K562 (cell line): Measurements from ENCODE around the gene VTCN1. TPM values are rescaled to one million over a fixed set of nuclear protein-coding genes. Genes with fewer than 3 reads are reported as not detected.

Experiments
- ARID4B ChIP-seq: sonication (generic); formaldehyde crosslinking; IDR thresholded peaks from 2 replicates; pipeline ENCODE4 v1.8.0; 2022; ENCODE audit warnings: mild to moderate bottlenecking, missing genetic modification reagents
- CEBPG ChIP-seq, 3 experiments: fragments of 200-800 bp in 1 of 3; sonication (Bioruptor generic) in 1 of 3; sonication (generic) in 1 of 3; formaldehyde crosslinking in 1 of 3; IDR thresholded peaks in 2 of 3; conservative IDR thresholded peaks in 1 of 3; 2 replicates each; pipeline versions ENCODE4 v1.6.1 to v1.8.0; 2016 to 2022; ENCODE audit warnings: missing compliant biosample characterization in 2 of 3, missing genetic modification characterization in 2 of 3, mild to moderate bottlenecking in 1 of 3, missing genetic modification reagents in 1 of 3
- E2F1 ChIP-seq: sonication (generic); formaldehyde crosslinking; IDR thresholded peaks from 2 replicates; pipeline ENCODE4 v1.8.1; 2023; ENCODE audit warnings: mild to moderate bottlenecking, missing genetic modification reagents, moderate library complexity
- ETS2 ChIP-seq: IDR thresholded peaks from 2 replicates; pipeline ENCODE4 v1.6.1; 2016; ENCODE audit warnings: borderline replicate concordance, missing genetic modification characterization, mild to moderate bottlenecking, moderate library complexity, missing compliant biosample characterization; ENCODE audit not compliant: poor library complexity, severe bottlenecking
- FOS ChIP-seq: IDR thresholded peaks from 3 replicates; pipeline ENCODE4 v1.6.1; 2011; ENCODE audit not compliant: insufficient read length; ENCODE audit errors: extremely low read depth
- NR2C2 ChIP-seq, 2 experiments: fragments of 200-800 bp in 1 of 2; sonication (Bioruptor generic) in 1 of 2; sonication (generic) in 1 of 2; formaldehyde crosslinking in 1 of 2; IDR thresholded peaks; 2 replicates each; pipeline versions ENCODE4 v1.6.1 to v1.8.0; 2016 to 2022; ENCODE audit warnings: mild to moderate bottlenecking in 1 of 2, missing compliant biosample characterization in 1 of 2, missing genetic modification characterization in 1 of 2, missing genetic modification reagents in 1 of 2
- SMC3 ChIP-seq: conservative IDR thresholded peaks from 2 replicates; pipeline ENCODE4 v1.6.1; 2011; ENCODE audit warnings: low read depth, low read length, improper control_type of control experiment; ENCODE audit not compliant: insufficient read depth
- SRSF1 ChIP-seq: fragments of 200-400 bp; formaldehyde crosslinking; IDR thresholded peaks from 2 replicates; pipeline ENCODE4 v1.6.1; 2017; ENCODE audit warnings: mild to moderate bottlenecking, low read depth, low read length, moderate library complexity
- ZNF143 ChIP-seq: sonication (generic); formaldehyde crosslinking; IDR thresholded peaks from 2 replicates; pipeline ENCODE4 v1.9.0; 2022; ENCODE audit warnings: mild to moderate bottlenecking, missing genetic modification reagents
- ZNF280A ChIP-seq: fragments of 450-650 bp; IDR thresholded peaks from 2 replicates; pipeline ENCODE4 v1.6.1; 2018; ENCODE audit warnings: mild to moderate bottlenecking, low read depth; ENCODE audit not compliant: partially characterized antibody
- polyA plus RNA-seq, 8 experiments: library from polyadenylated mRNA; depleted of rRNA in 4 of 8; stranded (reverse) in 5 of 8; unstranded in 3 of 8; fragments of >200 nt; fragmentation: Nextera tagmentation in 2 of 8; fragmentation: Illumina TruSeq in 1 of 8; extraction: Ambion mirVana in 2 of 8; extraction: Trizol in 1 of 8; gene quantifications; 2 replicates each; pipeline versions ENCODE4 v1.2.1 to v1.2.3, GENCODE V29; 2011 to 2014; ENCODE audit warnings: inconsistent platforms in 1 of 8, missing spikeins in 1 of 8
- total RNA-seq, 7 experiments: library from RNA; depleted of rRNA in 6 of 7; stranded (reverse); fragments of >200 nt in 6 of 7; fragmentation: Illumina TruSeq in 2 of 7; extraction: Trizol in 2 of 7; gene quantifications; 2 replicates each; pipeline versions ENCODE4 v1.2.1 to v1.2.3, GENCODE V29; 2011 to 2021; ENCODE audit warnings: low replicate concordance in 1 of 7
- TF ChIP-seq, protein P1 (sequence below): IDR thresholded peaks from 2 replicates; pipeline ENCODE4 v1.6.1; 2011; ENCODE audit not compliant: insufficient read length; ENCODE audit errors: extremely low read depth

The VTCN1 gene
- total and polyA plus RNA-seq, 9 of the 15 experiments (the other 6 are each of a cell fraction or from before 2014, with no cell fraction given): not detected

GRCh38 chr1:117171900-117172511, 38.7 kb downstream of the VTCN1 start (continued):
- TF ChIP-seq E2F1 (CRISPR knock-in tag) (no peak), NR2C2 (CRISPR knock-in tag; IDR thresholded peaks at IDR 0.05) (no peak), NR2C2 (tag; IDR thresholded peaks at IDR 0.05) (peak; percentile 65; the same call in 1 of the 2 replicates), ETS2 (no peak), SMC3 (no peak), FOS (no peak), SRSF1 (no peak), ZNF143 (CRISPR knock-in tag) (no peak), ZNF280A (no peak), CEBPG (CRISPR knock-in tag; IDR thresholded peaks at IDR 0.05) (no peak), CEBPG (tag; conservative IDR thresholded peaks at IDR 0.05 in 1 of 2, IDR thresholded peaks at IDR 0.05 in 1 of 2) (0 out of 4 replicates have a peak, but pooled peaks of 1 of the 2 experiments have one; percentile 17), ARID4B (0 out of 2 replicates have a peak, but pooled peaks have one; percentile 34)
- TF ChIP-seq, protein P1, sequence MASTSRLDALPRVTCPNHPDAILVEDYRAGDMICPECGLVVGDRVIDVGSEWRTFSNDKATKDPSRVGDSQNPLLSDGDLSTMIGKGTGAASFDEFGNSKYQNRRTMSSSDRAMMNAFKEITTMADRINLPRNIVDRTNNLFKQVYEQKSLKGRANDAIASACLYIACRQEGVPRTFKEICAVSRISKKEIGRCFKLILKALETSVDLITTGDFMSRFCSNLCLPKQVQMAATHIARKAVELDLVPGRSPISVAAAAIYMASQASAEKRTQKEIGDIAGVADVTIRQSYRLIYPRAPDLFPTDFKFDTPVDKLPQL: no peak
